HG03520 (cell line): ENCODE results near the gene ERC1.

ENCODE experiments used
- ATAC-seq: cut with Tn5 transposase; IDR thresholded peaks from one replicate; pipeline ENCODE4 v1.9.1; 2021; ENCODE audit warnings: mild to moderate bottlenecking, moderate library complexity; ENCODE audit not compliant: unreplicated experiment

Gene ERC1

GRCh38 chr12:1528791-1529190 is 537.8 kb downstream of the ERC1 start:
- ATAC-seq: no peak

- no peak for ATAC-seq
These were observed 538.3 kb downstream of the ERC1 start for GRCh38 chr12:1529228-1529861.

GRCh38 chr12:1529862-1530591 is 539.0 kb downstream of the ERC1 start:
- no peak for ATAC-seq

GRCh38 chr12:1530592-1531152 is 539.6 kb downstream of the ERC1 start:
- no peak for ATAC-seq

- ATAC-seq: no peak
These were observed 540.2 kb downstream of the ERC1 start for GRCh38 chr12:1531153-1531653.

- no peak for ATAC-seq
These were observed 540.8 kb downstream of the ERC1 start for GRCh38 chr12:1531654-1532374.

GRCh38 chr12:1532375-1533165 is 541.5 kb downstream of the ERC1 start:
- no peak for ATAC-seq

GRCh38 chr12:1533205-1533601 is 542.2 kb downstream of the ERC1 start:
- ATAC-seq: peak; percentile 16

GRCh38 chr12:1533602-1534304 is 542.7 kb downstream of the ERC1 start:
- ATAC-seq: peak; percentile 43

- ATAC-seq: no peak
These were observed 543.7 kb downstream of the ERC1 start for GRCh38 chr12:1534748-1535147.

- ATAC-seq: no peak
These were observed 545.8 kb downstream of the ERC1 start for GRCh38 chr12:1536817-1537216.

- ATAC-seq: no peak
These were observed 548.1 kb downstream of the ERC1 start for GRCh38 chr12:1539135-1539534.

- no peak for ATAC-seq
These were observed 549.7 kb downstream of the ERC1 start for GRCh38 chr12:1540690-1541089.

- ATAC-seq: no peak
These were observed 551.6 kb downstream of the ERC1 start for GRCh38 chr12:1542599-1542998.

- no peak for ATAC-seq
These were observed 554.1 kb downstream of the ERC1 start for GRCh38 chr12:1544996-1545700.
